NCI-H526 (cell line): ENCODE data around the gene CEACAM19.
"Not testable (repeated sequence)": the region's sequence is repeated elsewhere in the genome, so short reads cannot be mapped to it uniquely, and the experiment has no call there.

ENCODE experiments used
- DNase-seq, 2 experiments: peaks; one replicate each; lab custom pipeline; 2025; lab: John Stamatoyannopoulos, UW

Gene CEACAM19

DNA sequence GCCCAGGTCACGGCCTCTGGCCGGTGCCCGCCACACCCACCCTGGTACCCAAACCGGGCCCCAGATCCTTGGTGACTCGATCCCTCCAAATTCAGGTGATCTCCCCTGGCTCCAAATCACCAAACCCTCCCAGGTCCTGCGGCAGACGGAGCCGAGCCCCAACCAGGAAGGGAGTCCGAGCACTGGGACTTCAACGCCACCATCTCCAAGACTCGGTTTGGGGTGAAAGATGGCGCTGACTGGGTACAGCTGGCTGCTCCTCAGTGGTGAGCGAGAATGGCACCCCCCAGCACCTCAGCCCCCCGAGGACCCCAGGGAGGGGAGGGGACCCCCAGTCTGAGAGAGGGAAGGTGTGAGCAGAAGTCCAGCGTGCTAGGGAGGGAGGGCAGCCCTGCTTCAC, 29.9 kb downstream of the CEACAM19 start:
- no peak for DNase-seq

GRCh38 chr19:44702551-44703176, 31.4 kb downstream of the CEACAM19 start:
- no peak for DNase-seq

DNA sequence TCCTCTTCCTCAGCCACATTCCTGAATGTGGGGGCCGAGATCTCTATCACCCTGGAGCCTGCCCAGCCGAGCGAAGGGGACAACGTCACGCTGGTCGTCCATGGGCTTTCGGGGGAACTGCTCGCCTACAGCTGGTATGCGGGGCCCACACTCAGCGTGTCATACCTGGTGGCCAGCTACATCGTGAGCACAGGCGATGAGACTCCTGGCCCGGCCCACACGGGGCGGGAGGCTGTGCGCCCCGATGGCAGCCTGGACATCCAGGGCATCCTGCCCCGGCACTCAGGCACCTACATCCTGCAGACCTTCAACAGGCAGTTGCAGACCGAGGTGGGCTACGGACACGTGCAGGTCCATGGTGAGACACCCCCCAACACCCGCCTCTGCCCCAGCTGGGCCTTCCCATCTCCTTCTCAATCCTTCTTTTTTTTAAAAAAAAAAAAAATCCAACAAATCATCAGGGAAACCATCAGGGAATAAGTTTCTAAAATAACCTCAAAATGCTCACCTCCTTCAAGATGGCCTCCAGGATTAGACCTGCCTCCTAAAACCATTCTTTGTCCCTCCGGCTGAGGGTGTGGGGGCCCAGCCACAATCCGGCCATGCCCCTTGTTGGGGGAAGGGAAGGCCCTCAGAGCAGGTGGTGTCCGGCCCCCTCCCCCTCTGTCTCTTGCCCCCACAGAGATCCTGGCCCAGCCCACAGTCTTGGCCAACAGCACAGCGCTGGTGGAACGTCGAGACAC, 32.2 kb downstream of the CEACAM19 start:
- DNase-seq = no peak

- DNase-seq = no peak
Observed at GRCh38 chr19:44704982-44705381, 33.7 kb downstream of the CEACAM19 start.

GRCh38 chr19:44705502-44706010, 34.3 kb downstream of the CEACAM19 start:
- no peak for DNase-seq

GRCh38 chr19:44706506-44707236, 35.4 kb downstream of the CEACAM19 start:
- DNase-seq = no peak

- DNase-seq = no peak
Observed at GRCh38 chr19:44707794-44708193, 36.5 kb downstream of the CEACAM19 start.

DNA sequence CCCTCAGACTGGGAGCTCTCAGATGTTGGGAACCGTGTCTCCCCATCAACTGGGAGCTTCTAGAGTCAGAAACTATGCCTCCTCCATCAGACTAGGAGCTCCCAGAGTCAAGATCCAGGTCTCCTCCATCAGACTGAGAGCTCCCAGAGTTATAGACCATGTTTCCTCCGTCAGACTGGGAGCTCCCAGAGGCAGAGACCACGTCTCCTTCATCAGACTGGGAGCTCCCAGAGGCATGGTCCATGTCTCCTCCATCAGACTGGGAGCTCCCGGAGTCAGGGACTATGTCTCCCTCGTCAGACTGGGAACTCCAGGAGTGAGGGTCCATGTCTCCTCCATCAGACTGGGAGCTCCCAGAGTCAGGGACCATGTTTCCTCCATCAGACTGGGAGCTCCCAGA, 37.7 kb downstream of the CEACAM19 start:
- no peak for DNase-seq

DNA sequence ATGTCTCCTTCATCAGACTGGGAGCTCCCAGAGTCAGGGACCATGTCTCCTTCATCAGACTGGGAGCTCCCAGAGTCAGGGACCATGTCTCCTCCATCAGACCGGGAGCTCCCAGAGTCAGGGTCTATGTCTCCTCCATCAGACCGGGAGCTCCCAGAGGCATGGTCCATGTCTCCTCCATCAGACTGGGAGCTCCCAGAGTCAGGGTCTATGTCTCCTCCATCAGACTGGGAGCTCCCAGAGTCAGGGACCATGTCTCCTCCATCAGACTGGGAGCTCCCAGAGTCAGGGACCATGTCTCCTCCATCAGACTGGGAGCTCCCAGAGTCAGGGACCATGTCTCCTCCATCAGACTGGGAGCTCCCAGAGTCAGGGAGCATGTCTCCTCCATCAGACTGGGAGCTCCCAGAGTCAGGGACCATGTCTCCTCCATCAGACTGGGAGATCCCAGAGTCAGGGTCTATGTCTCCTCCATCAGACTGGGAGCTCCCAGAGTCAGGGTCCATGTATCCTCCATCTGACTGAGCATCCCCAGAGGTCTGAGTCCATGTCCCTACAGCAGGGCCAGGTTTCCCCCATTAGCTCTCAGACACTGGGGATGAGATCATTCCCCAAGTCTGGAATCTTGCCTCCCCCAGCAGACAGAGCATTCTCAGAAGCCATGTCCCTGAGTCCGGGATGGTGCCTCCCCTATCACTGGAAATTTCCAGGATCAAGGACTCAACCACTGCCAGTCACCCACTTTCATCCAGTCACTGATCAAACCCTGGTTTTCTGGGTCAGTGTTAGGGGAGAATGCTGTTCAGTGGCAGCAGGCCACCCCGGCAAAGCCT, 38.4 kb downstream of the CEACAM19 start:
- not testable (repeated sequence) for DNase-seq

GRCh38 chr19:44710483-44710882, 39.2 kb downstream of the CEACAM19 start:
- DNase-seq = no peak

- DNase-seq = peak in 1 of 2 experiments; percentile 25
Observed at GRCh38 chr19:44712864-44713515, 41.7 kb downstream of the CEACAM19 start.

DNA sequence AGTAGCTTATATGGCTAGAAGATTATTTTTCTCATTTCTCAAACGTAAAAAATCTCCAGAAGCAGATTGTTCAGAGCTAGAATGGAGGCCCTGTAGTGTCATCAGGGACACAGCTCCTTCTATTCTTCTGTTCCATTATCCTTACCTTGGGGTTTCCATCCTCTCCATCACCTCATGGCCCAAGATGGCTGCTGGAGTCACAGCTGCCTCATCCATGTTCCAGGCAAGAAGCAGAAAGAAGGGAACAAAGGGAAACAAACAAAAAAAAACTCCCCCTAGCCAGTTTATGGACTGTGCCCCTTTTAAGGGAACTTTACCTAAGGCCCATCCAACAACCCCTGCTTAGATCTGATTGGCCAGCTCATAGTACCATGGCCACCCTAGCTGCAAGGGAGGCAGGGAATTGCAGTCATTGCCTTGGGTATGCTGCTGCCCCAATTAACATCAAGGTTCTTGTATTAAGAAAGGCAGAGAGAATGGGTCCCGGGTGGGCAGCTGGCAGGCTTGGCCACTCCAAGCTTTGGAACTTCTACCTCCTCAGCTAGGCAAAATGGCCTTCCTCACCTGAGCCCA, 43.4 kb downstream of the CEACAM19 start:
- DNase-seq = no peak

DNA sequence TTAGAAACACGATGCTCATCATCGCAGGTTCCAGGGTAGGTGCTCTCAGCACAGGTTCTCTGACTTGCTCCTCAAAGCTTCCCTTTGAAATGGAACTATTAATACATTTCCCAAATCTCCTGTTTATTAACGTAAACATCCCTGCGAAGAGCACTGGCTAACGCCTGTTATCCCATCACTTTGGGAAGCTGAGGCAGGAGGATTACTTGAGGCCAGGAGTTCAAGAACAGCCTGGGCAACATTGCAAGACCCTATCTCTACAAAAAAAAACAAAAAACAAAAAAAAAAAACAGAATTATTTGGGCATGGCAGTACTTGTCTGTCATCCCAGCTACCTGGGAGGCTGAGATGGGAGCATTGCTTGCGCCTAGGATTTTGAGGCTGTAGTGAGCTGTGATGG, 46.3 kb downstream of the CEACAM19 start:
- no peak for DNase-seq

DNA sequence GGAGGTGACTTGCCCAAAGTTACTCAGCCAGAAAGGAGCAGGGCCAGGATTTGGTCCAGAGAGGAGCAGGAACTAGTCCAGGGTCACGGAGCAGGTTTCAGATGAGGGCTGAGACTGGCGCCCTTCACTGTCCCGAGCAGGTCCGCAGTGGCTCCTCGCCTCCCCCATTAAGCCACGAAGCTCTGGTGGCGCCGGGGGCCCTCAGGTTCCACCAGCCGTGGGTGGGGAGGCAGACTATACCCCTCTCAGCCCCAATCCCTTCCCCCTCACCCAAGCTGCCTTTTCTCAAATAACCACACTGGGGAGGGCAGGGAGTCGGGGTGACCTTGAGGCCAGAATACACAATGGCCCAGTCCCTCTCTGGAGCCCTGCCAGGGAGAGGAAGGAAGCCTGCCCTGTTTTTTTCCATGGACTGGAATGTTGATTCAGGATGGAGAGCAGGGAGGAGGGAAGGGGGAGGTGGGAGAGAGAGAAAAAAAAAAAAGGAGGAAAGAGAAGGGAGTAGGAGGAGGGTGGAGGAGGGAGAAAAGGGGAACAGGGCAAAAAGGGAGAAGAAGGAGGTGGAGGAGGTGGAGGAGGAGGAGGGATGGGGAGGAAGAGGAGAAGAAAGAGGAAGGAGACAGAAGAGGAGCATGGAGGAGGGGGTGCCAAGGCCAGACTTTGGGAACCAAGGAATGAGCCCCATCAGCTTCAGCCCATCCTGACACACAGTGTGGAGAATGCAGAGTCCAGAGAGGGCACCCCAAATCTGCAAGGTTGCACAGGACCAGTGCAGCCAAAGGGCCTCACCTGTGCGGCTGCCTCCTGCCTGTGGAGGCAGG, 47.4 kb downstream of the CEACAM19 start:
- DNase-seq = no peak

DNA sequence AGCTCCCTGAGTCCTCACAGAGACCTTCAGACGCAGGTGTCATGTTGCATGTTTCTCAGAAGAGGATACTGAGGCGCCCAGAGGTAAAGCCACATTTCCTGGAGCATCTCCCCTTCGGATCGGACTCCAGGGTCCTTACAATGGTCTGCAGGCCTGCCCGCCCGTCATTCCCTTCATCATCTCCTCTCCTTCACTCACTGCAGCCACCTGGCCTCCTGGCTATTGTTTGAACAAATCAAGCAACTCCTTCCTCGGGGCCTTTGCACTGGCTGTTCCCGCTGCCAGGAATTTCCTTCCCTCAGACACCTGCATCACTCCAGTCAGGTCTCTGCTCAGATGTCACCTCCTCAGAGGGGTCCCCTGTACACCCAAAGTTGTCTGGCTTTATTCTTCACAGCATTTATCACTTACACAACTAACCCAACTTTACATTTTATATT, 48.0 kb downstream of the CEACAM19 start:
- no peak for DNase-seq

GRCh38 chr19:44720396-44720795, 49.1 kb downstream of the CEACAM19 start:
- not testable (repeated sequence) for DNase-seq

DNA sequence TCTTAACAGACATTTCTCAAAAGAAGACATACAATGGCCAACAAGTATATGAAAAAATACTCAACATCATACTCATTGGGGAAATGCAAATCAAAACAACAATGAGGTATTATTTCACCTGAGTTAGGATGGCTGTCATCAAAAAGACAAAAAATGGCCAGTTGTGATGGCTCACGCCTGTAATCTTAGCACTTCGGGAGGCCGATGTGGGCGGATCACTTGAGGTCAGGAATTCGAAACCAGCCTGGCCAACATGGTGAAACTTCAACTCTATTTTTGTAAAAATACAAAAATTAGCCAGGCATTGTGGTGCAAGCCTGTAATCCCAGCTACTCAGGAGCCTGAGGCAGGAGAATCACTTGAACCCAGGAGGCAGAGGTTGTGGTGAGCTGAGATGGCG, 49.7 kb downstream of the CEACAM19 start:
- peak; percentile 59 to 68 for DNase-seq

GRCh38 chr19:44721369-44721768, 50.1 kb downstream of the CEACAM19 start:
- not testable (repeated sequence) for DNase-seq

GRCh38 chr19:44722131-44723121, 51.1 kb downstream of the CEACAM19 start:
- DNase-seq = no peak
